ENCODE data around the gene NLRC5. TPM values are rescaled to one million over a fixed set of nuclear protein-coding genes. Genes with fewer than 3 reads are reported as not detected.
A peak's percentile ranks its signal among the peaks of the same experiment; 100 is the strongest.

NLRC5 gene
- total RNA-seq, 1 donor from 2014 or later: 1.5 TPM

DNA sequence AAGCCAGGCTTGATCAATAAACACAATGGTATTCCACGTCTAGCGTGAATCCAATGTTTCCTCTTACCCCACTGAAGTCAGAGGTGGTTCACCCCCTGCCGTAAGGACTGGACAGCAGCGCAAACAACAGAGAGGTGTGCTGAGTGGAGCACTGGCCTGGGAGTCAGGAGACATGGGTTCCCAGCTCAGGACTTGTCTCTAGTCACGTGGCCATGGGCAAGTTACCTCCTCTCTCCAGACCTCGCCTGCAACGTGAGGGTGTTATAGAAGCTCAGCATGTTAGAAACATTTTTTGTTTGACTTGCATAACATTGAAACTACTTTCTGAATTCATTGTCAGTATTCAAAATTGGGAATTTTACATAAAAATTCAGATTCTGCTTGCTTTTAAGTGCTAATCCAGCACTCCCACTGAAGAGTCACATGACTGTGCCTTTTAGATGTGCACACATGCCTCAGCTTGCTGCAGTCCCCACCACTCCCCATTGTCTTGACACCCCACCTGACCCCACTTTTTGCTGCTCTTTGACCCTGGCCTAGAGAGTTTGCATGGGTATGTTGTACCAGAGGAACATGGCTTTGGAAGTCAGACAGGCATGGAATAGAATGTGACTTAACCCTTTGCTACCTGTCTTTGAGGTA, 94.2 kb downstream of the NLRC5 start:
- TF ChIP-seq, protein P1, sequence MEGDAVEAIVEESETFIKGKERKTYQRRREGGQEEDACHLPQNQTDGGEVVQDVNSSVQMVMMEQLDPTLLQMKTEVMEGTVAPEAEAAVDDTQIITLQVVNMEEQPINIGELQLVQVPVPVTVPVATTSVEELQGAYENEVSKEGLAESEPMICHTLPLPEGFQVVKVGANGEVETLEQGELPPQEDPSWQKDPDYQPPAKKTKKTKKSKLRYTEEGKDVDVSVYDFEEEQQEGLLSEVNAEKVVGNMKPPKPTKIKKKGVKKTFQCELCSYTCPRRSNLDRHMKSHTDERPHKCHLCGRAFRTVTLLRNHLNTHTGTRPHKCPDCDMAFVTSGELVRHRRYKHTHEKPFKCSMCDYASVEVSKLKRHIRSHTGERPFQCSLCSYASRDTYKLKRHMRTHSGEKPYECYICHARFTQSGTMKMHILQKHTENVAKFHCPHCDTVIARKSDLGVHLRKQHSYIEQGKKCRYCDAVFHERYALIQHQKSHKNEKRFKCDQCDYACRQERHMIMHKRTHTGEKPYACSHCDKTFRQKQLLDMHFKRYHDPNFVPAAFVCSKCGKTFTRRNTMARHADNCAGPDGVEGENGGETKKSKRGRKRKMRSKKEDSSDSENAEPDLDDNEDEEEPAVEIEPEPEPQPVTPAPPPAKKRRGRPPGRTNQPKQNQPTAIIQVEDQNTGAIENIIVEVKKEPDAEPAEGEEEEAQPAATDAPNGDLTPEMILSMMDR (IDR thresholded peaks at IDR 0.05; ENCODE audit: partially characterized antibody, unreplicated experiment): no peak
- peaks cover 1% of the 10 kb centered on the region for H3K4me1 Mint-ChIP-seq (ENCODE audit: low read depth, unreplicated experiment)
- peak overlapping the region; percentile 14 for H3K4me3 Mint-ChIP-seq (ENCODE audit: unreplicated experiment)
- no peaks in the 10 kb centered on the region for H3K36me3 Mint-ChIP-seq (ENCODE audit: unreplicated experiment)
- H3K27ac Mint-ChIP-seq (ENCODE audit: unreplicated experiment): no peak overlapping the region
- H3K9me3 Mint-ChIP-seq (ENCODE audit: unreplicated experiment): peaks cover 3% of the 10 kb centered on the region
- peaks cover 1% of the 10 kb centered on the region for H3K27me3 Mint-ChIP-seq (ENCODE audit: unreplicated experiment)
- no peak for DNase-seq

DNA sequence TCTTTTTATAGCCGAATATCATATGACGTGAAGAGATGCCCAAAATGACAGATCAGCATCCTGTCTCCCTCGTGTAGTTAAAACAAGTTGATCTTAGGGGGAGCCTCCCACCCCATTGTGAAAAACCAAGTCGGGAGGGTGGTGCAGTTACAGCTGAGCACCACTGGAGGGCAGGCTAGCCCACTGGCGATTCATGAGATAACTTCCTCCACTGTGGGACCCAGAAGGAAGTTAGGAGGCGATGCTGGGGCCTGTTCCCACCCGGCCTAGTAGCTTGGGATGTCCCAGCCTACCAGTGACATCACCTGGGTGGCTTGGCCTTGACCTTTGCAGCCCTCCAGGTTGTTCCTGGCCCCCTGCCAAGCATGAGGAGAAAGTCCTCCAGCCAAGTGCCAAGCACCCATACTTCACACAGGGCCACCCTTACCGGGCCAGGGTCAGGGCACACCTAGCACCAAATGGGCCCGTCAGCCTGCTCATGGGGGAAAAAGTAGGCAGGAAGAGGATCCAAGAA, 95.0 kb downstream of the NLRC5 start:
- TF ChIP-seq, protein P1 (IDR thresholded peaks at IDR 0.05; ENCODE audit: partially characterized antibody, unreplicated experiment): peak; percentile 97
- DNase-seq: peak; percentile 75
- Mint-ChIP-seq H3K9me3 (ENCODE audit: unreplicated experiment) (peaks cover 3% of the 10 kb centered on the region), H3K36me3 (ENCODE audit: unreplicated experiment) (no peaks in the 10 kb centered on the region), H3K27me3 (ENCODE audit: unreplicated experiment) (peaks cover 6% of the 10 kb centered on the region), H3K4me3 (ENCODE audit: unreplicated experiment) (no peak overlapping the region), H3K27ac (ENCODE audit: unreplicated experiment) (no peak overlapping the region), H3K4me1 (ENCODE audit: low read depth, unreplicated experiment) (peaks cover 1% of the 10 kb centered on the region)

DNA sequence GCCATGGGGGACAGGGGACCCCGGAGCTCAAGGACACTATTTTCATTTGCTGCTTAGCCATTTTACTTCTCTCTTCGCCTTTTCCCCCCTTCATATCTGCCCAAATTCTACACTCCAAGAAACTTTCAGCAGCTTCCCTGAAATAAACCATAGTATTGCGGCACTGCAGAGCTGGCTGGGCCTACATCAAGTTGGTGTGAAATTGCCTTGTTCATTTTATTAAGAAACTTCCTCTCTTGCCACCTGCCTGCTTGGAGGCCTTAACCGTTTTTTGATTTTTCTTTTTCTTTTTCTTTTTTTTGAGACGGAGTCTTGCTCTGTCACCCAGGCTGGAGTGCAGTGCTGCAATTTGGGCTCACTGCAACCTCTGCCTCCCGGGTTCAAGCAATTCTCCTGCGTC, 95.6 kb downstream of the NLRC5 start:
- DNase-seq: no peak
- Mint-ChIP-seq H3K9me3 (ENCODE audit: unreplicated experiment) (peaks cover 3% of the 10 kb centered on the region), H3K4me3 (ENCODE audit: unreplicated experiment) (no peak overlapping the region), H3K4me1 (ENCODE audit: low read depth, unreplicated experiment) (no peaks in the 10 kb centered on the region), H3K36me3 (ENCODE audit: unreplicated experiment) (no peaks in the 10 kb centered on the region), H3K27me3 (ENCODE audit: unreplicated experiment) (peaks cover 6% of the 10 kb centered on the region), H3K27ac (ENCODE audit: unreplicated experiment) (no peak overlapping the region)
- TF ChIP-seq, protein P1 (IDR thresholded peaks at IDR 0.05; ENCODE audit: partially characterized antibody, unreplicated experiment): no peak

- no peak for DNase-seq
These were observed 97.6 kb downstream of the NLRC5 start for GRCh38 chr16:57087003-57087402.

DNA sequence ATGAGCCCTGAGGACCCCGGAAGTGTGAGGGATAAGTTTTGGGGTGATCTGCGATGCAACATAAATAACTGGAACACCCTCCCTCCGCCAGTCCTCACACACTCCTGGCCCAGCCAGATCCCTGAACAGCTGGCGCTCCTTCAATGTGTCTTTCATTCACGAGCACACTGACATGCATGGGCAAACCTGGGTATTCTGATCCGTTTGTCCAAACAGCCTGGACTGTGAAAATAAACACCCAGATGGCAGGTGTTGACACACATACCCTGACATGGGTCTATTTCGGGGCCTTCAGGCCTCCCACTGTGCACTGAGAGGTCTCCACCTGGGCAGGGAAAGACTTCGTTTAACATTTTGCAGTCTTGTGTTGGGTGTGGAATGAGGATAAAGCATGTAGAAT, 100.0 kb downstream of the NLRC5 start:
- H3K27ac Mint-ChIP-seq (ENCODE audit: unreplicated experiment): no peak overlapping the region
- H3K36me3 Mint-ChIP-seq (ENCODE audit: unreplicated experiment): peaks cover 6% of the 10 kb centered on the region
- TF ChIP-seq, protein P1 (IDR thresholded peaks at IDR 0.05; ENCODE audit: partially characterized antibody, unreplicated experiment): no peak
- no peak for DNase-seq
- no peak overlapping the region for H3K4me3 Mint-ChIP-seq (ENCODE audit: unreplicated experiment)
- peaks cover 2% of the 10 kb centered on the region for H3K9me3 Mint-ChIP-seq (ENCODE audit: unreplicated experiment)
- H3K4me1 Mint-ChIP-seq (ENCODE audit: low read depth, unreplicated experiment): no peaks in the 10 kb centered on the region
- H3K27me3 Mint-ChIP-seq (ENCODE audit: unreplicated experiment): peaks cover 14% of the 10 kb centered on the region

More at GRCh38 chr16:57087003-57087402, 97.6 kb downstream of the NLRC5 start:
- Mint-ChIP-seq H3K27ac (ENCODE audit: unreplicated experiment) (no peak overlapping the region), H3K9me3 (ENCODE audit: unreplicated experiment) (peaks cover 2% of the 10 kb centered on the region), H3K27me3 (ENCODE audit: unreplicated experiment) (peaks cover 12% of the 10 kb centered on the region), H3K4me1 (ENCODE audit: low read depth, unreplicated experiment) (no peaks in the 10 kb centered on the region), H3K36me3 (ENCODE audit: unreplicated experiment) (peaks cover 6% of the 10 kb centered on the region), H3K4me3 (ENCODE audit: unreplicated experiment) (no peak overlapping the region)
- TF ChIP-seq, protein P1 (IDR thresholded peaks at IDR 0.05; ENCODE audit: partially characterized antibody, unreplicated experiment): no peak
